Activated CD4-positive, alpha-beta memory T cell treated with anti-CD3 and anti-CD28 coated beads, Interleukin-2, amount 10 ng/mL, durations not matched to agents 7 days and 5 days (primary cell): ENCODE measurements around the gene ATP5IF1. TPM values are rescaled to one million over a fixed set of nuclear protein-coding genes. Genes with fewer than 3 reads are reported as not detected.

Experiments used
- CTCF ChIA-PET: fragments of 350-600 bp; sonication (Branson Sonifier 250); formaldehyde crosslinking; loops from one replicate; lab custom pipeline; 2021; ENCODE audit warnings: antibody characterized with exemption, inconsistent platforms; lab: Charles Lee
- POLR2A ChIA-PET: fragments of 350-600 bp; sonication (Branson Sonifier 250); formaldehyde crosslinking; loops from one replicate; lab custom pipeline; 2021; ENCODE audit warnings: antibody characterized with exemption; lab: Charles Lee
- DNase-seq: peaks from one replicate; pipeline ENCODE4 v3.0.0-alpha.2; 2020
- H3K27ac Mint-ChIP-seq: one replicate; pipeline ENCODE4 v1.8.0; 2021; ENCODE audit warnings: mild to moderate bottlenecking, mixed read lengths
- H3K27me3 Mint-ChIP-seq: one replicate; pipeline ENCODE4 v1.8.0; 2021; ENCODE audit warnings: mixed read lengths
- H3K36me3 Mint-ChIP-seq: one replicate; pipeline ENCODE4 v1.8.0; 2021; ENCODE audit warnings: low read depth, mixed read lengths
- H3K4me1 Mint-ChIP-seq: one replicate; pipeline ENCODE4 v1.8.0; 2021; ENCODE audit warnings: mixed read lengths
- H3K4me3 Mint-ChIP-seq: one replicate; pipeline ENCODE4 v1.8.0; 2021; ENCODE audit warnings: mild to moderate bottlenecking, mixed read lengths
- H3K9me3 Mint-ChIP-seq: one replicate; pipeline ENCODE4 v1.8.0; 2021; ENCODE audit warnings: mixed read lengths
- total RNA-seq, 2 experiments: library from RNA; stranded (reverse); gene quantifications; one replicate each; pipeline ENCODE4 v1.2.3, GENCODE V29; 2021

The ATP5IF1 gene
- 100 to 1,000 TPM; 178 TPM for total RNA-seq

GRCh38 chr1:28235755-28236655, at the start of gene ATP5IF1:
Gene ATP5IF1, plus strand, starts transcription at chr1:28236124. Its CDS starts 60 bp downstream, at chr1:28236184.
- ChIA-PET POLR2A (interaction anchor here (0.6 to 5.2 kb wide), 14 partner anchors 10 to 946 kb away, joined by 3 to 100 read pairs (median 6); partner anchors contain the start of genes EYA3, MED18, SESN2 and SRSF4), CTCF (interaction anchor here (0.6 to 6.9 kb wide), 5 partner anchors 12 to 432 kb away, joined by 3 to 77 read pairs (median 7); partner anchors contain the start of genes EYA3 and GMEB1)
- peaks cover 25% of the 10 kb centered on the region for H3K4me1 Mint-ChIP-seq
- H3K4me3 Mint-ChIP-seq, result no peak within 1 kb of the TSS
- no peak within 1 kb of the TSS for H3K27ac Mint-ChIP-seq
- DNase-seq, result peak; percentile 96
- H3K36me3 Mint-ChIP-seq, result peaks cover 10% of the 10 kb centered on the region
- no peaks in the 10 kb centered on the region for H3K9me3 Mint-ChIP-seq
- no peaks in the 10 kb centered on the region for H3K27me3 Mint-ChIP-seq

- peak; percentile 10 for DNase-seq
- H3K4me3 Mint-ChIP-seq, result no peak overlapping the region
- peaks cover 5% of the 10 kb centered on the region for H3K36me3 Mint-ChIP-seq
- ChIA-PET POLR2A (no interaction called here), CTCF (no interaction called here)
- peaks cover 18% of the 10 kb centered on the region for H3K27me3 Mint-ChIP-seq
- H3K9me3 Mint-ChIP-seq, result no peaks in the 10 kb centered on the region
- H3K27ac Mint-ChIP-seq, result no peak overlapping the region
- no peaks in the 10 kb centered on the region for H3K4me1 Mint-ChIP-seq
Observed at GRCh38 chr1:28190337-28190979, 45.5 kb upstream of the ATP5IF1 start.

- H3K27me3 Mint-ChIP-seq, result peaks cover 16% of the 10 kb centered on the region
- ChIA-PET POLR2A (no interaction called here), CTCF (no interaction called here)
- H3K27ac Mint-ChIP-seq, result no peak overlapping the region
- DNase-seq, result no peak
- H3K9me3 Mint-ChIP-seq, result no peaks in the 10 kb centered on the region
- H3K4me3 Mint-ChIP-seq, result no peak overlapping the region
- no peaks in the 10 kb centered on the region for H3K4me1 Mint-ChIP-seq
- H3K36me3 Mint-ChIP-seq, result peaks cover 5% of the 10 kb centered on the region
Observed at GRCh38 chr1:28190996-28191645, 44.8 kb upstream of the ATP5IF1 start.

GRCh38 chr1:28193701-28194161, 42.2 kb upstream of the ATP5IF1 start:
- Mint-ChIP-seq H3K9me3 (peaks cover 6% of the 10 kb centered on the region), H3K27me3 (peaks cover 14% of the 10 kb centered on the region), H3K4me3 (no peak overlapping the region), H3K4me1 (peaks cover 22% of the 10 kb centered on the region), H3K36me3 (peaks cover 28% of the 10 kb centered on the region), H3K27ac (no peak overlapping the region)
- CTCF ChIA-PET, result interaction anchor here (2.3 kb wide), 1 partner anchor 102 kb away, joined by 9 read pairs; no protein-coding TSS in a partner anchor
- POLR2A ChIA-PET, result no interaction called here
- no peak for DNase-seq

GRCh38 chr1:28194326-28195035, 41.4 kb upstream of the ATP5IF1 start:
- ChIA-PET POLR2A (interaction anchor here (0.6 kb wide), 1 partner anchor 737 kb away, joined by 3 read pairs; no protein-coding TSS in a partner anchor), CTCF (interaction anchor here (0.6 to 2.3 kb wide), 2 partner anchors 25 to 103 kb away, joined by 3 to 9 read pairs; no protein-coding TSS in a partner anchor)
- Mint-ChIP-seq H3K27me3 (peaks cover 14% of the 10 kb centered on the region), H3K9me3 (peaks cover 9% of the 10 kb centered on the region), H3K36me3 (peaks cover 35% of the 10 kb centered on the region), H3K27ac (no peak overlapping the region), H3K4me1 (peaks cover 29% of the 10 kb centered on the region), H3K4me3 (no peak overlapping the region)
- DNase-seq, result peak; percentile 9

GRCh38 chr1:28195780-28196179, 40.1 kb upstream of the ATP5IF1 start:
- no peak overlapping the region for H3K27ac Mint-ChIP-seq
- H3K27me3 Mint-ChIP-seq, result peaks cover 10% of the 10 kb centered on the region
- peaks cover 45% of the 10 kb centered on the region for H3K36me3 Mint-ChIP-seq
- ChIA-PET CTCF (interaction anchor here (1.1 to 1.3 kb wide), 2 partner anchors 13 to 105 kb away, joined by 3 read pairs; no protein-coding TSS in a partner anchor), POLR2A (interaction anchor here (0.7 to 2.5 kb wide), 2 partner anchors 26 to 28 kb away, joined by 3 to 9 read pairs; no protein-coding TSS in a partner anchor)
- peaks cover 40% of the 10 kb centered on the region for H3K4me1 Mint-ChIP-seq
- H3K9me3 Mint-ChIP-seq, result peaks cover 9% of the 10 kb centered on the region
- no peak for DNase-seq
- no peak overlapping the region for H3K4me3 Mint-ChIP-seq

- ChIA-PET POLR2A (interaction anchor here (0.7 to 2.5 kb wide), 2 partner anchors 27 to 29 kb away, joined by 3 to 9 read pairs; no protein-coding TSS in a partner anchor), CTCF (interaction anchor here (0.6 to 1.3 kb wide), 3 partner anchors 13 to 105 kb away, joined by 3 to 4 read pairs (median 3); no protein-coding TSS in a partner anchor)
- Mint-ChIP-seq H3K9me3 (peaks cover 9% of the 10 kb centered on the region), H3K27ac (no peak overlapping the region), H3K4me1 (peaks cover 46% of the 10 kb centered on the region), H3K27me3 (peaks cover 6% of the 10 kb centered on the region), H3K36me3 (peaks cover 51% of the 10 kb centered on the region), H3K4me3 (no peak overlapping the region)
- no peak for DNase-seq
Observed at GRCh38 chr1:28196330-28196729, 39.6 kb upstream of the ATP5IF1 start.

- Mint-ChIP-seq H3K4me3 (no peak overlapping the region), H3K9me3 (peaks cover 9% of the 10 kb centered on the region), H3K27me3 (peaks cover 4% of the 10 kb centered on the region), H3K36me3 (peaks cover 60% of the 10 kb centered on the region), H3K4me1 (peaks cover 48% of the 10 kb centered on the region), H3K27ac (peak overlapping the region; percentile 71)
- CTCF ChIA-PET, result no interaction called here
- POLR2A ChIA-PET, result interaction anchor here (2.5 kb wide), 1 partner anchor 28 kb away, joined by 9 read pairs; no protein-coding TSS in a partner anchor
- DNase-seq, result no peak
Observed at GRCh38 chr1:28197682-28198415, 38.1 kb upstream of the ATP5IF1 start.

- peaks cover 54% of the 10 kb centered on the region for H3K4me1 Mint-ChIP-seq
- CTCF ChIA-PET, result interaction anchor here (1.4 to 2.7 kb wide), 3 partner anchors 9 to 108 kb away, joined by 8 to 21 read pairs (median 12); no protein-coding TSS in a partner anchor
Observed at GRCh38 chr1:28199328-28200233, 36.3 kb upstream of the ATP5IF1 start.

GRCh38 chr1:28200234-28200873, 35.6 kb upstream of the ATP5IF1 start:
- ChIA-PET POLR2A (interaction anchor here (1.1 to 3.4 kb wide), 12 partner anchors 9 to 475 kb away, joined by 3 to 18 read pairs (median 5); partner anchors contain the start of genes ATP5IF1, EYA3 and FAM76A), CTCF (interaction anchor here (1.4 to 2.7 kb wide), 3 partner anchors 8 to 109 kb away, joined by 8 to 21 read pairs (median 12); no protein-coding TSS in a partner anchor)
- Mint-ChIP-seq H3K36me3 (peaks cover 80% of the 10 kb centered on the region), H3K27me3 (no peaks in the 10 kb centered on the region), H3K4me3 (peak overlapping the region; percentile 39), H3K27ac (peak overlapping the region; percentile 94), H3K4me1 (peaks cover 54% of the 10 kb centered on the region), H3K9me3 (peaks cover 9% of the 10 kb centered on the region)
- DNase-seq, result no peak

More at GRCh38 chr1:28199328-28200233, 36.3 kb upstream of the ATP5IF1 start:
- peak; percentile 92 for DNase-seq
- H3K9me3 Mint-ChIP-seq, result peaks cover 9% of the 10 kb centered on the region
- H3K36me3 Mint-ChIP-seq, result peaks cover 73% of the 10 kb centered on the region
- H3K27ac Mint-ChIP-seq, result peak overlapping the region; percentile 94
- H3K27me3 Mint-ChIP-seq, result no peaks in the 10 kb centered on the region
- H3K4me3 Mint-ChIP-seq, result peak overlapping the region; percentile 39
- POLR2A ChIA-PET, result interaction anchor here (0.5 to 3.4 kb wide), 19 partner anchors 10 to 474 kb away, joined by 3 to 18 read pairs (median 4); partner anchors contain the start of genes ATP5IF1, EYA3, FAM76A and SMPDL3B
